Anterior cingulate cortex (tissue), 58 donors: Measurements from ENCODE around the gene SCAF1.

Experiments
- DNase-seq, 58 donors: peaks; one replicate each; lab custom pipeline; 2025; lab: John Stamatoyannopoulos, UW

Gene SCAF1

DNA sequence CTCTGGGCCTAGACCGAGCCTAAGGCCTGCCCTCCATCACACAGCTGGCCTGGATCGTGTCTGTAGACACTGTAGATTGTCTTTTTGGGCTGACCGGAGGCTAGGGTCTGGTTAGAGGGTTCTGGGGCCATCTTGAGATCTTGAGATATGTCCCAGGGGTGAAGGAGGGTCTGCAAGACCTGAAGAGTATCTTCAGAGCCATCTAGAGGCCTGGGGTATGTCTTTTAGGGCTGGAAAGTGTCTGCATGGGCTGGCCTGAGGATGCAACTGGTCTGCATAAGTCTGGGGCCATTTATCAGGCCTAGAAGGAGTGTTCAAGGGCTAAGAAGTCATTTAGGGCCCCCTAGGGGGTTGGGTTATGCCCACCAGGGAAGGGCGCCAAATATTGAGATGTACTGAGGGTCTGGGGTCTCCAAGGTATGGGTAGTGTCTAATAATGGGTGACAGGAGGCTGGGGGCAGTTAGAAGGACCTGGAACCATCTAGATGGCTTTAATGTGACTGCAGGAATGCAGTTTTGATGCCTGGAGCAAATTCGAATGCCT is 555 bp downstream of the SCAF1 start:
- DNase-seq: no peak

DNA sequence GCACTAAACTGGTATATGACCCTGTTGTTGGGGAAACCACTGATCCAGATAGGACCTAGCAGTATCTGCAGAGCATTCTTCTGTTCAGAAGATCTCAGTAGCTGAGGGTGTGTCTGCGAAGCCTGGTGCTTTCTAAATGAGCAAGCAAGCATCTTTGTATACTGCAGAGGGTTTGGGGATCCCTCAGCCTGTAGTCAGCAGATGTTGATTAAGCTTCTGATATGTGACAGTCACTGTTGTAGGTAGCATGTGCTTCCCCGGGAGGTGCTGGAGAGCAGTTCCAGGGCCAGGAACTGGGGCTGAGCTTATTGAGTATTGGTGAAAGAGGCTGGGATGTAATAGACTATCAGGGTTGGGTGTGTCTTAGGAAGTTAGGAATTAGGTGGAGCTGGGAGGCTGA is 1.5 kb downstream of the SCAF1 start:
- DNase-seq: no peak

DNA sequence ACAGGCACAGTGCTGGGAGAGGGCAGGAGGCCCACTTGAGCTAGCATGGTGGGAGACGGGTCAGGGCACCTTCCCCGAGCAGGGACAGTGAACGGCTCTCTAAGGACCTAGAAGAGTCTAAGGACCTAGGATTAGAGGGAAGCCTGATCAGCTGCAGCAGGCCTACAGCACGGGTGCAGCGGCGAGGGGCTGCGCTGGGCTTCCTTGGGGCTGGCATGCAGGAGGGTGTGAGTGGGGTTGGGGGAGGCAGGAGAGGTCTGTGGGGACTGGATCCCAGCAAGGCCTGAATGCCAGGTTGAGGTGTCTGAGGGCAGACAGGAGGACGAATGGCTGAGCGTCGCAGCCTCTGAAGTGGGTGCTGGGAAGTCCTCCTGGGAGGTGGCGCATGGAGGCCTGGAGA is 3.6 kb downstream of the SCAF1 start:
- no peak for DNase-seq

DNA sequence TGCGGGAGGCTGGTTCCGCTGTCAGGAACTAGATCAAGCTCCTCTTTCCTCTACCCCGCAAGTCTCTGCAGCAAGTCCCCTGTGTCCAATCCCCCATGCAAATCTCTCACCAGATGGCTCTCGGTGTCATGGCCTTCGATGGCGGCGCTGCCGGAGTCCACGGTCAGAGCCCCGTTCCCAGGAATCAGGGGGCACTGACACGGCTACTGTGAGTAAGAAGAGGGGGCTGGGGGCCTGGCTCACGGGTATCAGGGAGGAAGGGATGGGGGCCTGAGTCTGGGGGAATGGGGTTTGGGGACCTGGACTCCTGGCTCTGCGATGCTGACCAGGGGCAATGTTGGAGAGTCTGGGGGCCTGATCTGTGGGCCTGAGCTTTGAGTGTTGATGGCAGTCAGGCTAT is 4.0 kb downstream of the SCAF1 start:
- DNase-seq: no peak

DNA sequence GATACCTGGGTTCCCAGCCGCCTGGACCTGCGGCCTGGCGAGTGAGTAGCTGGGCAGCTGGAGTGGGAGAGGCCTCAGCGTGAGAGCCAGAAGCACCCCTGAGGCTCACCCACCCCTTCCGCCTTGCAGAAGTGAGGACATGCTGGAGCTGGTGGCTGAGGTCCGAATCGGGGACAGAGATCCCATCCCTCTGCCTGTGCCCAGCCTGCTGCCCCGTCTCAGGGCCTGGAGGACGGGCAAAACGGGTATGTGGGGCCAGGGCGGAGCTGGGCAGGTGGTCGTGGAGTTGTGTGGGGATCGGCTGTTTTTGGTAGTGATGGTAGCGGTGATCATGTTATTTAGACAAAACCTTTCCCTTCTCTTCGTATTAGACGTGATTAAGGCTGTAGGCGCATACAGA is 4.6 kb downstream of the SCAF1 start:
- no peak for DNase-seq

DNA sequence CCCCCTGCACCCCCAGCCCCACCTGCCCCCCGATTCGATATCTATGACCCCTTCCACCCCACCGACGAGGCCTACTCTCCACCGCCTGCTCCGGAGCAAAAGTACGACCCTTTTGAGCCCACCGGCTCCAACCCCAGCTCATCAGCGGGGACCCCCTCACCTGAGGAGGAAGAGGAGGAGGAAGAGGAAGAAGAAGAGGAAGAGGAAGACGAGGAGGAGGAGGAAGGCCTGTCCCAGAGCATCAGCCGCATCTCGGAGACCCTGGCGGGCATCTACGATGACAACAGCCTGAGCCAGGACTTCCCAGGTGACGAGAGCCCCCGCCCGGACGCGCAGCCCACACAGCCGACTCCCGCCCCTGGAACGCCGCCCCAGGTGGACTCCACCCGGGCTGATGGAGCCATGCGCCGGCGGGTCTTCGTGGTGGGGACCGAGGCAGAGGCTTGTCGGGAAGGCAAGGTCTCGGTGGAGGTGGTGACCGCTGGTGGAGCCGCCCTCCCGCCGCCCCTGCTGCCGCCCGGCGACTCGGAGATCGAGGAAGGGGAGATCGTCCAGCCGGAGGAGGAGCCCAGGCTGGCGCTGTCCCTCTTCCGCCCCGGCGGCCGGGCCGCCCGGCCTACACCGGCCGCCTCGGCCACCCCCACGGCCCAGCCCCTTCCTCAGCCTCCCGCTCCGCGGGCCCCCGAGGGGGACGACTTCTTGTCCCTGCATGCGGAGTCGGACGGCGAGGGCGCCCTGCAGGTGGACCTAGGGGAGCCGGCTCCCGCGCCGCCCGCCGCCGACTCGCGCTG is 9.2 kb downstream of the SCAF1 start:
- DNase-seq: no peak

DNA sequence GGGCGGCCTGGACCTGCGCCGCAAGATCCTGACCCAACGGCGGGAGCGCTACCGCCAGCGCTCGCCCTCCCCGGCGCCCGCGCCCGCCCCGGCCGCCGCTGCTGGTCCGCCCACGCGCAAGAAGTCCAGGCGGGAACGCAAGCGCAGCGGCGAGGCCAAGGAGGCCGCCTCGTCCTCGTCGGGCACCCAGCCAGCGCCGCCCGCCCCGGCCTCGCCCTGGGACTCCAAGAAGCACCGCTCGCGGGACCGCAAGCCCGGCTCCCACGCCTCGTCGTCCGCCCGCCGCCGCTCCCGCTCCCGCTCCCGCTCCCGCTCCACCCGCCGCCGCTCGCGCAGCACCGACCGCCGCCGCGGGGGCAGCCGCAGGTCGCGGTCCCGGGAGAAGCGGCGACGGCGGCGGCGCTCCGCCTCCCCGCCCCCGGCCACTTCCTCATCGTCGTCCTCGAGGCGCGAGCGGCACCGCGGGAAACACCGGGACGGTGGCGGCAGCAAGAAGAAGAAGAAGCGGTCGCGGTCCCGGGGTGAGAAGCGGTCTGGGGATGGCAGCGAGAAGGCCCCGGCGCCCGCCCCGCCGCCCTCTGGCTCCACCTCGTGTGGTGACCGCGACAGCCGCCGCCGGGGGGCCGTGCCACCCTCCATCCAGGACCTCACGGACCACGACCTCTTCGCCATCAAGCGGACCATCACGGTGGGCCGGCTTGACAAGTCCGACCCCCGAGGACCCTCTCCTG is 10.0 kb downstream of the SCAF1 start:
- no peak for DNase-seq

DNA sequence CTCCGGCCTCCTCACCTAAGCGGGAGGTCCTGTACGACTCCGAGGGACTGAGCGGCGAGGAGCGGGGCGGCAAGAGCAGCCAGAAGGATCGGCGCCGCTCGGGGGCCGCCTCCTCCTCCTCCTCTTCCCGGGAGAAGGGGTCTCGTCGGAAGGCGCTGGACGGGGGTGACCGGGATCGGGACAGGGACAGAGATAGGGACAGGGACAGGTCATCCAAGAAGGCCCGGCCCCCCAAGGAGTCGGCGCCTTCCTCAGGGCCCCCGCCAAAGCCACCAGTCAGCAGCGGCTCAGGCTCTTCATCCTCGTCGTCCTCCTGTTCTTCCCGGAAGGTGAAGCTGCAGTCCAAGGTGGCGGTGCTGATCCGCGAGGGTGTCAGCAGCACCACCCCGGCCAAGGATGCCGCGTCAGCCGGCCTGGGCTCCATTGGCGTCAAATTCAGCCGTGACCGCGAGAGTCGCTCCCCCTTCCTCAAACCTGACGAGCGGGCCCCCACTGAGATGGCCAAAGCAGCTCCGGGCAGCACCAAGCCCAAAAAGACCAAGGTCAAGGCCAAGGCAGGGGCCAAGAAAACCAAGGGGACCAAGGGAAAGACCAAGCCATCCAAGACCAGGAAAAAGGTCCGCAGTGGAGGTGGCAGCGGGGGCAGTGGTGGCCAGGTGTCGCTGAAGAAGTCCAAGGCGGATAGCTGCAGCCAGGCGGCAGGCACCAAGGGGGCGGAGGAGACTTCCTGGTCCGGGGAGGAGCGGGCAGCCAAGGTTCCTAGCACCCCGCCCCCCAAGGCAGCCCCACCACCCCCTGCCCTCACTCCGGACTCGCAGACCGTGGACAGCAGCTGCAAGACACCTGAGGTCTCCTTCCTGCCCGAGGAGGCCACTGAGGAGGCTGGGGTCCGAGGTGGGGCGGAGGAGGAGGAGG is 10.8 kb downstream of the SCAF1 start:
- DNase-seq: no peak

DNA sequence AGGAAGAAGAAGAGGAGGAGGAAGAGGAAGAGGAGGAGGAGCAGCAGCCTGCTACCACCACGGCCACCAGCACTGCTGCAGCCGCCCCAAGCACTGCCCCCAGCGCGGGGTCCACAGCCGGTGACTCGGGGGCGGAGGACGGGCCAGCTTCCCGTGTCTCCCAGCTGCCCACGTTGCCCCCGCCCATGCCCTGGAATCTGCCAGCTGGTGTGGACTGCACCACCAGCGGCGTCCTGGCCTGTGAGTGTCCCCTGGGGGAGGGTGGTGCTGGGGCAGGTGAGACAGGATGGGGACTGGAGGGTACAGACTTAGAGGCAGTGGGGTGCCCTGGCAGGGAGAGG is 11.4 kb downstream of the SCAF1 start:
- DNase-seq: no peak

DNA sequence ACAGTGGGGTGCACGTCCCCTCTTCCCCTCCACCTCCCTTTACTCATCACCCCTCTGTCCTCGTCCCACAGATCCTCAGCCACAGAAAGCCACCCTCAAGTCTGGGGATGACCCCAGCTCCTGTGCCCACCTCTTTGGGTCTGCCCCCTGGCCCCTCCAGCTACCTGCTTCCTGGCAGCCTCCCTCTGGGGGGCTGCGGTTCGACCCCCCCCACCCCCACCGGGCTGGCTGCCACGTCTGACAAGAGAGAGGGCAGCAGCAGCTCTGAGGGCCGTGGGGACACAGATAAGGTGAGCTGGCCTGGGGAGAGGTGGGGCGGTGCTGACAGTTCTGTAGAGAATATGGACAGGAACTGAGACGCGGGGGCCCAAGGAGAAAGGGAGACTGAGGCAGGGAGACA is 12.6 kb downstream of the SCAF1 start:
- DNase-seq: no peak

DNA sequence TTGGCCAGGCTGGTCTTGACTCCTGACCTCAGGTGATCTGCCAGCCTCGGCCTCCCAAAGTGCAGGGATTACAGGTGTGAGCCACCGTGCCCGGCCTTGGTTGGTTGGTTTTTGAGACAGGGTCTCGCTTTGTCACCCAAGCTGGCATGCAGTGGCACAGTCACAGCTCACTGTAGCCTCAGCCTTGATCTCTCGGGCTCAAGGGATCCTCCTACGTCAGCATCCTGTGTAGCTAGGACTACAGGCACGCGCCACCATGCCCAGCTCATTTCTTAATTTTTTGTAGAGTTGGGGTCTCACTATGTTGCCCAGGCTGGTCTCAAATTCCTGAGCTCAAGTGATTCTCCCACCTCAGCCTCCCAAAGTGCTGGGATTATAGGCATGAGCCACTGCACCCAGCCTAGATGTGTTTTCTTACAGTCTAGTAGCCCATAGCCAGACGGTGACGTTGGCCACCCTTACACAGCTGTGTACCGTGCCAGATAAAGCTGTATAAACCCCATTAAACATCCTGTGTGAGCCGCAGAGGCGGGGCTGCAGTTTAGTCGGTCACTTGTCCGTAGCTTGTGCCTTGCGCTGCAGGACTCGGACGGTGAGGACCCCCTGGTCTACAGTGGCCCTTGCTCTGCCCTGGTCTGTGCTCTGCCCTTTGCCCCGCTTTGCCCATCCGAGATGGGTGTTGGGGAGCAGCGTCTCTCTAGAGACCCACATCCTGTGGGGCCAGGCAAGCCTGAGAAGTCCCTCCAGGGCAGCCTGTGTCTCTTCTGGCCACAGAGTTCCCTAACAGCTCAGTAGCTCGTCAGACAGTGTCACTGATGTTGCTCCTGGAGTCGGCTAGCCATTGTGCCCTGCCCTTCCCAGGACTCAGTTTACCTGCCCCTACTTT is 13.8 kb downstream of the SCAF1 start:
- no peak for DNase-seq

DNA sequence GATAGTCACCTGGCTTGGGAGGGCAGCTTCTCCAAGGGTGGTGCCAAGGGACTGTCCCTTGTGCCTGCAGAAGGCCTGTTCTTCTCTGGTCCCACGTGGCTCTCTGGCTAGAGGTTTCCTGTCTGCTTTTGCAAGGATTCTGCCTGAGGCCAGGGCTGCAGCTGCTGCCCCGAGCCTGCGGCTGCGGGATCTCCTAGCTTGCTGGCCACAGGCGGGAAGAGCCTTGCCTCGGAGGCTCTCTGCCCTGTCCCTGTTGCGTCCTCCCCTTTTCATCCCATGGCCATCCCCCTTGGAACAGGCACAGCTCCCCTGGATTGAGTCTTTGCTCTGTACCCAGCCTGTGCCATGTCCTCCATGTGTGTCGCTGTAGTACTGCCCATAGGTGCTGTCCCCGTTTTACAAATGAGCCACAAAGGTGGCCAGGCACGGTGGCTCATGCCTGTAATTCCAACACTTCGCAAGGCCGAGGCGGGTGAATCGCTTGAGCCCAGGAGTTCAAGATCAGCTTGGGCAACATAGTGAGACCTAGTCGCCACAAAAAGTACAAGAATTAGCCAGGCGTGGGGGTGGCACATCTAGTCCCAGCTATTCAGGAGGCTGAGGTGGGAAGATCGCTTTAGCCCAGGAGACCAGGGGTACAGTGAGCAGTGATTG is 14.6 kb downstream of the SCAF1 start:
- DNase-seq: no peak

DNA sequence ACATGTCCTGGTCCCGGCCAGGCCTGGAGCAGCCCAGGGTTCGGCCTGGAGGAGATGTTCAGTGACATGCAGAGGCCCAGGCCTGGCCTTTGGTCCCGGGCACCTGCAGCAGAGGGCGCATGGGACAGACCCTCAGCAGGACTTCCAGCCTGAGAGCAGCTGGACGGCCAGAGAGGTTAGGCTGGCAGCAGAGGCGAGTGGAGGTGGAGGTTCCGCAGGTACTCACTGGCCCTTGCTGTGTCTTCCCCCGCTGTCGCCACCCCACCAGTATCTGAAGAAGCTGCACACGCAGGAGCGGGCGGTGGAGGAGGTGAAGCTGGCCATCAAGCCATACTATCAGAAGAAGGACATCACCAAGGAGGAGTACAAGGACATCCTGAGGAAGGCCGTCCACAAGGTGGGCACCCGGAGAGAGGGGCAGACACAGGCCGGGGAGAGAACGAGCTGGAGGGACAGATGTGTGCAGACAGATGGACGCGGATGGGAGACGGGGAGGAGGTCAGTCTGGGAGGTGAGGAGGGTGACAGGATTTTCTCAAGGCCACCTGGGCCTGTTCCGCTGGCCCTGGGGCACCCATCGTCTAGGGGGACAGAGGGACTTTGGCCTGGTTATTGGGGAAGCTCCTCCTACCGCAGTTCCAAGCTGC is 15.6 kb downstream of the SCAF1 start:
- no peak for DNase-seq

DNA sequence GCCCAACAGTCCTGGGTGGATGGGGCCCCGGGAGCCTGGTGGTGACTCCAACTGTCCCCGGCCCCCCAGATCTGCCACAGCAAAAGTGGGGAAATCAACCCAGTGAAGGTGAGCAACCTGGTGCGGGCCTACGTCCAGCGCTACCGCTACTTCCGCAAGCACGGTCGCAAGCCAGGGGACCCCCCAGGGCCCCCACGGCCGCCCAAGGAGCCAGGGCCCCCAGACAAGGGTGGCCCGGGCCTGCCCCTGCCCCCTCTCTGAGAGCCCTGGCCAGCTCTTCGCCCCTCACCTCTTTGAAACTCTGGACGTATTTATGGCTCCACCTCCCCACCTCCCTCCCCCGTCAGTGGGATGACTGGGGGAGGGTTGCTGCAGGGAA is 16.1 kb downstream of the SCAF1 start:
- DNase-seq: no peak

DNA sequence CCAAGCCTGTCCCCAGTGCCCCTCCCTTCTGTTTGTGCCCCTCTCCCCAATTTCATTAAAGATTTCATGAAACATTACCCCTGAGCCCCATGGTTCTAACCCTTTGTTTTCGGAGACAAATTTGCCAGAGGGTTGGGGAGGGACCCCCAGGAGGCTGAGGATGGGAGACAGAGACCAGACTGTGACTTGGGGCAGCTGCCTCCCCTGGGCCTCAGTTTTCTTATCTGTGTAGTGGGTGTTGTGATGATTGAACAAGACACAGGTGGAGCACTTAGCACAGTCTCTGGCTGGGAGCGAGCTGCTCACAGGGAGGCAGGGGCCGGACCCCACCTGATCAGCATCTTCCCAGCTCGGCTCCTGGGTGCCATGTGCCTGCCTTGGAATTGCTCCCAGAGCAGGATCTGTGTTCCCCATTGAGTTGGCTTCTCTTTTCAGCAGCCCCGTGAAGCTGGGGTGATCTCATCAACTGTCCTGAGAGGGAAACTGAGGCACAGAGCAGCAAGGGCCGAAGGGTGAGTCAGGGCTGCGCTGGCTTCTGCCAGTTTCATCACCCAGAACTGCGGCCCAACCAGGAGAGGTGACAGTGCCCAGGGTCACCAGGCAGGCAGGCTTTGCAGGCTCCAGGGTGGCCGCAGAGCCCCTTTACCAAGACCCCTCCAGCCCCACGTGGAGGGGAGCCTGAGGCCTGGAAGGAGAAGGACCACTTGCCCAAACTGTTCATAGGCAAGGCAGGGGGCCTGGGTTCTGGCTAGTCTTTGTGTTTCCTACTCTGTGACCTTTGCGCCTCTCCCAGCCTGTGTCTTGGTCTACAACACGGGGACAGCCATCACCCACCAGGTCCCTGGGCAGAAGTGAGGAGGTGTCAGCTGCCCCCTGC is 16.8 kb downstream of the SCAF1 start:
- no peak for DNase-seq

DNA sequence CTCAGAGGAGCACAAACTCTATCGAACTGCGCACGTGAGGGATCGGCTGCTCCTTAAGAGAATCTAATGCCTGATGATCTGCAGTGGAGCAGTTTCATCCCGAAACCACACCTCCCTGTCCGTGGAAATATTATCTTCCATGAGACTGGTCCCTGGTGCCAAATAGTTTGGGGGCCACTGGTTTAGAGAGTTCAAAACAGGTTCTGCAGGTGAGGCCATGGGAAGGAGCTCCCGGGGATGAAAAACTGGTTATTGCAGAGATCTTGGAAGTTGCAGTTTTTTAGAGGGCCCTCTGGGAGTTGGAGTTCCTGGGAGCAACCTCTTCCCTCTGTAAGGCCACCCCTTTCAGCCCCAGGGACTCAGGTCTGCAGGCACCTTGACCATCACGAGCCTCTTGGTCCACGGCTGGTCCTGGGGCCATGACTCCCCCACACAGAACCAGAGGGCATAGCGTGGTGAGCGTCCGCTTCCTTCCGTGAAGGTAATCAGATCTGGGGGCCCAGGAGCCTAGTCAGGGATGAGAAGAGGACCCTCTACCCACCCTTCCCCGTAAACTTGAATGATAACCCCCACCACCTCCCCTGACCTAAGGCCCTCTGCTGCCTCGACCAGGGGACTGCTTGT is 18.4 kb downstream of the SCAF1 start:
- no peak for DNase-seq

DNA sequence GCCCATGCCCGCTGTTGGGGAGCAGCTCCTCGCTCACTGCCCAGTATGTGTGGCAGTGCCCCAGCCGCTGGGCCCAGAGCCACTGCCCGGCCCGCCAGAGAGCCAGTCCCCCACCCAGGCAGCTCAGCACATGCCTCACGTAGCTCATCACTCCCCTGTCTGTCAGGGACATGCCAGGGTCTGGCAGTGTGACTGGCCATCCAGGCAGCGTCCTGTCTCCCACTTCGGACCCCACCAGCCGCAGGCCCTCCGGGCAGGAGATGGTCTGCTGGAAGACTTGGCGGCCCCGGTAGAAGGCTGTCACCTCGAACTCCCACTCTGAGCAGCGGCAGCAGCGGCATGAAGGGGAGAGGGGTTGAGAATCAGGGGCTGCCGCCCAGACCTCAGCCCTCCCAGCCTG is 20.0 kb downstream of the SCAF1 start:
- no peak for DNase-seq

DNA sequence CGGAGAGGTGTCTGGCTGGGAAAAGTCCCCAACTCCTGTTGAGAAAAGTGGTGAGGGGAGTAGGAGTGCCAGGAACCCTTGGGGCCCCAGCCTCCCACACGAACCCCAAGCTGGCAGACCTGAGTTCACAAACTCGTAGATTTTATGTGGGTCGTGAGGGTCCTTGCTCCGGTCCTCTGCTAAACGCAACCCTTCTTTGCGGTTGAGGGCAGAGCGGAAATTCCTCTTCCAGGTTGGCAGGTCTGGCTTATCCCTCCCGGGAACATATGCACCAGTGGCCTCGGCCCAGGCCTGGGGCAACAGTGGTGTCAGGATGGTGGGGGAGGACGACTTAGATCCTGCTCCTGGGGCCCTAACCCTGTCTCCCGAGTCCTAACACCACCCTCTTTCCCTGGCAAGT is 21.2 kb downstream of the SCAF1 start:
- DNase-seq: no peak
